Upper lobe of left lung (tissue), 4 donors: ENCODE data around the gene JAK3.

ENCODE experiments used
- CTCF ChIP-seq, 6 experiments: fragments of 450-650 bp in 4 of 6; fragments of 200-600 bp in 2 of 6; sonication (generic) in 2 of 6; IDR thresholded peaks; one replicate each; pipeline ENCODE4 v1.5.1; 2016 to 2019; ENCODE audit warnings: antibody characterized with exemption in 6 of 6
- EP300 ChIP-seq, 4 donors: sonication (generic); formaldehyde crosslinking; IDR thresholded peaks; one replicate each; pipeline ENCODE4 v1.5.1; 2017; ENCODE audit warnings: antibody characterized with exemption in 4 of 4, control low read depth in 2 of 4
- POLR2A ChIP-seq, 4 donors: fragments of 450-650 bp; IDR thresholded peaks; one replicate each; pipeline ENCODE4 v1.5.1; 2016 to 2017; ENCODE audit warnings: antibody characterized with exemption in 4 of 4, mild to moderate bottlenecking in 2 of 4
- POLR2AphosphoS5 ChIP-seq, 2 donors: sonication (generic); formaldehyde crosslinking; IDR thresholded peaks; one replicate each; pipeline ENCODE4 v1.5.1; 2017; ENCODE audit warnings: antibody characterized with exemption in 2 of 2

GRCh38 chr19:17841810-17842662 lies 5.7 kb downstream of the JAK3 start:
- TF ChIP-seq CTCF (IDR thresholded peaks at IDR 0.05): no peak
- no peak for TF ChIP-seq POLR2A (IDR thresholded peaks at IDR 0.05)
- TF ChIP-seq POLR2AphosphoS5 (IDR thresholded peaks at IDR 0.05): no peak
- no peak for TF ChIP-seq EP300 (IDR thresholded peaks at IDR 0.05)
